Measurements from ENCODE around the gene PARD6G.

- TF ChIP-seq POLR2A (IDR thresholded peaks at IDR 0.05) = no peak
- TF ChIP-seq, protein P1, sequence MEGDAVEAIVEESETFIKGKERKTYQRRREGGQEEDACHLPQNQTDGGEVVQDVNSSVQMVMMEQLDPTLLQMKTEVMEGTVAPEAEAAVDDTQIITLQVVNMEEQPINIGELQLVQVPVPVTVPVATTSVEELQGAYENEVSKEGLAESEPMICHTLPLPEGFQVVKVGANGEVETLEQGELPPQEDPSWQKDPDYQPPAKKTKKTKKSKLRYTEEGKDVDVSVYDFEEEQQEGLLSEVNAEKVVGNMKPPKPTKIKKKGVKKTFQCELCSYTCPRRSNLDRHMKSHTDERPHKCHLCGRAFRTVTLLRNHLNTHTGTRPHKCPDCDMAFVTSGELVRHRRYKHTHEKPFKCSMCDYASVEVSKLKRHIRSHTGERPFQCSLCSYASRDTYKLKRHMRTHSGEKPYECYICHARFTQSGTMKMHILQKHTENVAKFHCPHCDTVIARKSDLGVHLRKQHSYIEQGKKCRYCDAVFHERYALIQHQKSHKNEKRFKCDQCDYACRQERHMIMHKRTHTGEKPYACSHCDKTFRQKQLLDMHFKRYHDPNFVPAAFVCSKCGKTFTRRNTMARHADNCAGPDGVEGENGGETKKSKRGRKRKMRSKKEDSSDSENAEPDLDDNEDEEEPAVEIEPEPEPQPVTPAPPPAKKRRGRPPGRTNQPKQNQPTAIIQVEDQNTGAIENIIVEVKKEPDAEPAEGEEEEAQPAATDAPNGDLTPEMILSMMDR (IDR thresholded peaks at IDR 0.05) = no peak
Measured at GRCh38 chr18:80172056-80172455, 75.3 kb downstream of the PARD6G start.
